GM06990 (cell line): ENCODE results near the gene HECW1.

Experiments used
- DNase-seq: peaks from one replicate; pipeline ENCODE4 v3.0.0-alpha.2; 2011; ENCODE audit not compliant: insufficient read length; ENCODE audit errors: extremely low read depth
- H3K27me3 ChIP-seq: replicated peaks from 2 replicates; pipeline ENCODE4 v1.6.0; 2011; ENCODE audit warnings: low read length; ENCODE audit not compliant: control insufficient read depth, insufficient read depth
- H3K36me3 ChIP-seq: 2 replicates; pipeline ENCODE4 v1.5.1; 2011; ENCODE audit warnings: low read length; ENCODE audit not compliant: control insufficient read depth, insufficient read depth
- H3K4me3 ChIP-seq: replicated peaks from 2 replicates; pipeline ENCODE4 v1.5.1; 2011; ENCODE audit warnings: low read depth, mild to moderate bottlenecking, control low read depth, low read length
- TF ChIP-seq, protein P1 (sequence below): IDR thresholded peaks from 2 replicates; pipeline ENCODE4 v1.5.1; 2011; ENCODE audit warnings: low read length, control low read depth, mild to moderate bottlenecking, inconsistent platforms; ENCODE audit not compliant: insufficient read depth, poor library complexity, severe bottlenecking

The HECW1 gene

DNA sequence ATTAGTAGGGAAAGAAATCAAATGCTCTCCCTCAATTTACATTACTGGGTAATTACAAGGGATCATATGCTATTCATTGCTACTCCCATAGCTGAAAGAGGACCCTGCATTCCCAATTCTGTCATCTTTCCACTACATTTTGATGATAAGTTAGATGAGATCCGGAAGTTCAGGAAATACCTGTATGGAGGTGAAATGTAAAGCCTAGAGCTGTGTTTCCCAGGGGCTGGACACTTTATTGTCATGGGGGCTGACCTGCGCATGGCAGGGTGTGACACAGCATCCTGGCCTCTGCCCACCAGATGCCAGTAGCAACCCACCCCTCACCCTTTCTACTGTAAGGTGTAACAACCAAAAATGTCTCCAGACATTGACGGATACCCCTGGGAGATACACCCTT, 56.6 kb downstream of the HECW1 start:
- H3K27me3 ChIP-seq: no peaks in the 10 kb centered on the region
- TF ChIP-seq, protein P1, sequence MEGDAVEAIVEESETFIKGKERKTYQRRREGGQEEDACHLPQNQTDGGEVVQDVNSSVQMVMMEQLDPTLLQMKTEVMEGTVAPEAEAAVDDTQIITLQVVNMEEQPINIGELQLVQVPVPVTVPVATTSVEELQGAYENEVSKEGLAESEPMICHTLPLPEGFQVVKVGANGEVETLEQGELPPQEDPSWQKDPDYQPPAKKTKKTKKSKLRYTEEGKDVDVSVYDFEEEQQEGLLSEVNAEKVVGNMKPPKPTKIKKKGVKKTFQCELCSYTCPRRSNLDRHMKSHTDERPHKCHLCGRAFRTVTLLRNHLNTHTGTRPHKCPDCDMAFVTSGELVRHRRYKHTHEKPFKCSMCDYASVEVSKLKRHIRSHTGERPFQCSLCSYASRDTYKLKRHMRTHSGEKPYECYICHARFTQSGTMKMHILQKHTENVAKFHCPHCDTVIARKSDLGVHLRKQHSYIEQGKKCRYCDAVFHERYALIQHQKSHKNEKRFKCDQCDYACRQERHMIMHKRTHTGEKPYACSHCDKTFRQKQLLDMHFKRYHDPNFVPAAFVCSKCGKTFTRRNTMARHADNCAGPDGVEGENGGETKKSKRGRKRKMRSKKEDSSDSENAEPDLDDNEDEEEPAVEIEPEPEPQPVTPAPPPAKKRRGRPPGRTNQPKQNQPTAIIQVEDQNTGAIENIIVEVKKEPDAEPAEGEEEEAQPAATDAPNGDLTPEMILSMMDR: no peak
- no peak overlapping the region for H3K4me3 ChIP-seq
- no peak for DNase-seq
- no peaks in the 10 kb centered on the region for H3K36me3 ChIP-seq

- DNase-seq: no peak
- no peaks in the 10 kb centered on the region for H3K27me3 ChIP-seq
- no peak overlapping the region for H3K4me3 ChIP-seq
- H3K36me3 ChIP-seq: no peaks in the 10 kb centered on the region
- TF ChIP-seq, protein P1: no peak
These were observed 58.1 kb downstream of the HECW1 start for GRCh38 chr7:43170571-43170970.

GRCh38 chr7:43175570-43176200, 63.2 kb downstream of the HECW1 start:
- Histone ChIP-seq H3K36me3 (no peaks in the 10 kb centered on the region), H3K4me3 (no peak overlapping the region), H3K27me3 (no peaks in the 10 kb centered on the region)
- TF ChIP-seq, protein P1: no peak
- no peak for DNase-seq

DNA sequence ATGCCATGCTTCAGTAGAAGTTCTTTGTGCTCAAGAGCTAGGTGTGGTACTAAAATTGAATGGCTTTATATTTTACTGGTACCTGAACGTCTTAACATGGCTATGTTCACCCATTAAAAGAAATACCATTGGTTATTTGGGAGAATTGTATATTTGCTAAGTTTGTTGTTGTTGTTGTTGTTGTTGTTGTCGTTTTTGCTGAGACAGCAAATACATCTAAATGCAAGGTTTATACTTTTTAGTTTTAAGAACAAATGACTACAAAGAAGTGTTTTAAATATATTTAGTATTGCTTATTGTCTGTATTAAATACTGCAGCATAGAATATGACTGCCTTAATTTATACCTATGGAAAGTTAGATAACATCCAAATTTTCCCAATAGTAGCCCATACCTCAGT, 66.9 kb downstream of the HECW1 start:
- Histone ChIP-seq H3K4me3 (no peak overlapping the region), H3K36me3 (no peaks in the 10 kb centered on the region), H3K27me3 (no peaks in the 10 kb centered on the region)
- no peak for DNase-seq
- TF ChIP-seq, protein P1: no peak

GRCh38 chr7:43192806-43193460, 80.5 kb downstream of the HECW1 start:
- Histone ChIP-seq H3K4me3 (no peak overlapping the region), H3K27me3 (no peaks in the 10 kb centered on the region), H3K36me3 (no peaks in the 10 kb centered on the region)
- TF ChIP-seq, protein P1: no peak
- no peak for DNase-seq

- H3K4me3 ChIP-seq: no peak overlapping the region
- TF ChIP-seq, protein P1: no peak
- DNase-seq: no peak
- no peaks in the 10 kb centered on the region for H3K36me3 ChIP-seq
- H3K27me3 ChIP-seq: no peaks in the 10 kb centered on the region
These were observed 81.4 kb downstream of the HECW1 start for GRCh38 chr7:43193893-43194292.
